HG03045 (cell line): ENCODE measurements around the gene LZTR1.
"Not testable (repeated sequence)": the region's sequence is repeated elsewhere in the genome, so short reads cannot be mapped to it uniquely, and the experiment has no call there.

Source experiments
- ATAC-seq: cut with Tn5 transposase; IDR thresholded peaks from one replicate; pipeline ENCODE4 v1.9.1; 2021; ENCODE audit warnings: mild to moderate bottlenecking, moderate library complexity; ENCODE audit not compliant: unreplicated experiment

The LZTR1 gene

DNA sequence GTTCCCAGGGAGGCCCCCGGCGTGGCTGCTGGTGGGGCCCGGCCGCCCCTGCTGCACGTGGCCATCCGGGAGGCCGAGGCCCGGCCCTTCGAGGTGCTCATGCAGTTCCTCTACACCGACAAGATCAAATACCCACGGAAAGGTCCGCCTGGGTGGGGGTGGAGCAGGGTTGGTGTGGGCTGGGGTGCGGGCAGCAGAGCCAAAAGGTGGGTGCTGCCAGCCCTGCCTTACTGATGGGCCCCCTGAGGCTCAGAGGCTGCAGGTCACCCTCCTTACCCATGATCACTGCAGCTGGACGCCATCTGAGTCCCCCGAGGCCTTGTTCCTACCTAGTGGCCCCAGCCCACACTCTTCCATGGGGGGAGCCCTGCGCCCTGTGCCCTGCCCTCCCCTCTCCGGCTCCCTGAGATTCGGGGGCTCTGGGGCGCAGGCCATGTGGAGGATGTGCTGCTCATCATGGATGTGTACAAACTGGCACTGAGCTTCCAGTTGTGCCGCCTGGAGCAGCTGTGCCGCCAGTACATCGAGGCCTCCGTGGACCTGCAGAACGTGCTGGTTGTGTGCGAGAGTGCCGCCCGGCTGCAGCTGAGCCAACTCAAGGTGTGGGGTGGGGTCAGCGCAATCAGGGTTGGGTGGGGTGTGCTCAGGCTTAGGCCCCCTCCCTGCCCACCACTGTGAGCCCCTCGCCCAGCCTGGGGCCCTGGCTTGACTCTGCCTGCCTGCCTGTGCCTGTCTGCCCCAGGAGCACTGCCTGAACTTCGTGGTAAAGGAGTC, 12.2 kb downstream of the LZTR1 start:
- ATAC-seq, result no peak

DNA sequence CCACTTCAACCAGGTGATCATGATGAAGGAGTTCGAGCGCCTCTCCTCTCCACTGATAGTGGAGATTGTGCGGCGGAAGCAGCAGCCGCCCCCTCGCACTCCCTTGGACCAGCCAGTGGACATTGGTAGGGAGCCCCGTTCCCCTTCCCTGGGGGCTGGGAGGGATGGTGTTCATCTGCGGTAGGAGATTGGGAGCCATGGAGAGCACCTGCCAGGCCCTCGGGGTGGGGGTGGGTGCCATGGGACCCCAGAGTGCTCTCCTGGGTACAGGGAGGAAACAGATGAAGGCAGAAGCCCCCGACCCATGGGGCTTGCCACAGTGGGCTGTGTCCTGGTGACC, 12.8 kb downstream of the LZTR1 start:
- ATAC-seq, result no peak

DNA sequence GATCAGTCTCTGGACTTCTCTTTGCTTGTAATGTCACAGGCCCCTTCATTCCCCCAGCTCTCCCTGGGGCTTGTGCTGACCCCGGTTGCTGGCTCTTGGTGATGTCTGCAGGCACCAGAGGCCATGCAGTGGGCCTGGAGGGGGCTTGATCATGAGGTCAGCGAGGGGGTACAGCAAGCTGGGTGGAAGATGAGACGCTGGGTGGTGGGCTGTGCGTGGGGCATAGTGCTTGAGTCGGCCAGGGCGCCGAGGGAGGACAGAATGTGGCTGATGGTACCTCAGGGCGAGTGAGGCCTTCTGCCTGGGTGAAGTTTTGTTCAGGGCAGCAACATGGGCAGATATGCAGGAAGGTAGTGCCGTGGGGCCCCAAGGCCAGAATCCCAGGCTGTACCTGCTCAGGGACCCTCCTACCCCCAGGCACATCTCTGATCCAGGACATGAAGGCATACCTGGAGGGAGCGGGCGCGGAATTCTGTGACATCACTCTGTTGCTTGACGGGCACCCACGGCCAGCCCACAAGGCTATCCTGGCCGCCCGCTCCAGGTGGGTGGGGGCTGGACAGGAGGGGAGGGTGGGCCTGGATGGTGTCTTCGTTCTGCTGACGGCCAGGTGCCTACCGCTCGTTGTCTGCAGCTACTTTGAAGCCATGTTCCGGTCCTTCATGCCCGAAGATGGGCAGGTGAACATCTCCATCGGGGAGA, 13.4 kb downstream of the LZTR1 start:
- ATAC-seq, result no peak

DNA sequence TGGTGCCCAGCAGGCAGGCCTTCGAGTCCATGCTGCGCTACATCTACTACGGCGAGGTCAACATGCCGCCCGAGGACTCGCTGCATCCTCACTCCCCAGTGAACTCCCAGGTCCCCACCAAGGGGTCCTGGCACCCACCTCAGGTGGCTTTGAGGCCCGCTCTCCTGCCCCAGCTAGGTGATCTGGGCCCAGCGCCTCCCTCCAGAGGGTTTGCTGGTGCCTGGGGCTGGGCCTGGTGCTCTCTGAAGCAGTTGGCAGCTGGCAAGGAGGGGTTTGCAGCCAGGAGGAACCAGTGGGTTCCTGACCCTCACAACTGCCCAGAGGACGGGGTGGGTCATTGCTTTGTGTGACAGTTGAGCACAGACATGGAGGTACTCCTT, 13.9 kb downstream of the LZTR1 start:
- no peak for ATAC-seq

DNA sequence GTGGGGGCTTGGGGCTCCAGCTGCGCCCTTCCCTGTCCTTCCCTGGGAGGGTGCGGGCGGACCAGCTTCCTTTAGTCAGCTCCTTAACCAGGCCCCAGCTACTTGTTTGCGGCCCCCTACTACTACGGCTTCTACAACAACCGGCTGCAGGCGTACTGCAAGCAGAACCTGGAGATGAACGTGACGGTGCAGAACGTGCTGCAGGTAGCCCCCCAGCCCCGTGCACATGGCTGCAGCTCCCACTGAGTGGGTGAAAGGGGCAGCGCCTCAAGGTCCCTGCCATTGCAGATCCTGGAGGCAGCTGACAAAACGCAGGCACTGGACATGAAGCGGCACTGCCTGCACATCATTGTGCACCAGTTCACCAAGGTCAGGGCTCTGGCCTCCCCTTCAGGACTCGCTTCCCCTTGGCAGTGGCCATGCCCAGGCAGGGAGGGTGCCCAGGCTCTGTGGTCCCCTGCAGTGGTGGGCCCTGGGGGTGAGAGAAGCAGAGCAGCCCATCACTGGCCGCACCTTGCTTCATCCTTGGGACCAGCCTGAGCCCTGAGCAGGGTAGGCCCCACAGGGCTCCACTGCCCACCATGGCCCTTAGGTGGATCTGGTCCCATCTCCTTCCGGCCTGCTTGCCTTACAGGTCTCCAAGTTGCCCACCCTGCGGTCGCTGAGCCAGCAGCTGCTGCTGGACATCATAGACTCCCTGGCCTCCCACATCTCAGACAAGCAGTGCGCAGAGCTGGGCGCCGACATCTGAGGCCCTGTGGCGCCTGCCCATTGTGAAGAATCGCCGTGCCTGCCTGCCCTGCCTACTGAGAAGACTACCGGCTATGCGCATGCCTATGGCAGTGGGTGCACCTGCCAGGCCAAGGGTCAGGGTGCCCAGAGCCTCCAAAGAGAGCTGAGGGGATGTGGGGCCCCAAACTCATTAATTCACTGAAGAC, 14.8 kb downstream of the LZTR1 start:
- no peak for ATAC-seq

DNA sequence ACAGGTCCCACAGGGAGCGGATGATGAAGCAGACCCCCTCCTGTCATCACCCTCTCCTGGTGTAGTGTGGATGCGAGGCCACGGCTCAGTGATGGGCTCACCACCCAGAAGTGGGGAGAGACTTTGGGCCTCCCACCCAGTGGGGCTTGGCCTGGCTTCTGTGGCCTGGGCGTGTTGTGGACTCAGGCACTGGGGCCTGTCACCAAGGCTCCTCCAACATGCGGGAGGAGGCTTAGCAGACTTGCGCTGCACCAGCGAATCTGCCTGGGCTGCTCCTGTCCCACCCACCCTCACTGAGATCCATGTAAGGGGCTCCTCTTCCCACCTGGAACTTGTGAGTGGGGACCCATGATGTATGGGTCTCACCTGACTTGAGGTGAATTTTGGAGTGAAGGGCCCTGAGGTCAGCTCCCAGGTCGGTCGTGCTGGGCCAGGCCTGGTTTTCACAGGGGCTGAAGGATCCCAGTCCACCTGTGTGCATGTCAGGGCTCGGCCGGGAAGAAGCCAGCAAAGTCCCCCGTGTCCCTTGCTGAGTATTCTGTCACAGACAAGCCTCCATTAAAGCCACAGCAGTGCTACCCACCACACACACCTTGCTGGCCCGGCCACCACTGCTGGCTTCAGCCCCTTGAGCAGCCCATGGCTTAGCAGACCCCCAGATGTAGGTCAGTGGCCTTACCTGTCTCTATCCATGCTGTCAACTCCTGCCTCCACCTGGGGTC, 15.6 kb downstream of the LZTR1 start:
- no peak for ATAC-seq

DNA sequence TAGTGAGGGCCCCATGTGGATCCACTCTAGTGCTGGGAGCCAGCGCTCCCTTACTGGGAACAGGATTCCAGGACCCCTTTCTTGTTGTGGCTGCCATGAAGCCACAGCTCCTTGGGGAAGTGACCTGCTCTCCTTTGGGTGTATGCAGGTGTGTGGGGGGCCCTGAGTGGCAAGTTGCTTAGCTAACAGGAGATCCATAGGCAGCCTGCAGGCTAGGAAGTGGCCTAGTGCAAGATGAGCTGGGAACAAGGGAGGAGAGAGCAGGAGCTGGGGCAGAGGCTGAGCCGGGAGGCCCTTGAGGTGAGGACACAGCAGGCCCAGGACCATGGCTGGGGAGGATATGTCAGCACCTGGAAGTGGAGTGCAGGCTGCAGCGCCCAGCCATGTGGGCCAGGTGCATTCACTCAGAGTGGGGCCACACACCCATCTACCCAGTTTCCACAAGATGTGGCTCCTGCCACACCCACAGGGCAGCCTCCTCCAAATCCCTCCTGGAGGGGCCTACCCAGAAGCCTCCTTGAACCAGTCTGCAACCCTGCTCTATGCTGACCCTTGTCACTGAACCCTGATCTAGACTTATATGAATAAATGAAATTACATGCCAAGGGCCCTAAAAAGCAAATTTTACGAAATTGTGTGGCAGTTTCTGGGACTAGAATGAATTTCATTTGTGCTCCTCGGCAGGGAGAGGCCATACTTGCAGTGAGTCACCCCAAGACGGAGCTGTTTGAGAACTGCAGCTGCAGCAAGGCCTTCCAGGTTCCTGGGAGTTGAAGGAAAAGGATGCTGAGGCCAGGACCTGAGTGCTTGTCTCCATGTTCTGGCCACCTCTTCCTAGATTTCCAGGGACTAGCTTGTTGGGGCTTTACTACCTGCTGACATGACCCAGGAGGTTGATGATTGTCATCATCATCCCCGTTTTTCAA, 16.6 kb downstream of the LZTR1 start:
- ATAC-seq, result no peak

DNA sequence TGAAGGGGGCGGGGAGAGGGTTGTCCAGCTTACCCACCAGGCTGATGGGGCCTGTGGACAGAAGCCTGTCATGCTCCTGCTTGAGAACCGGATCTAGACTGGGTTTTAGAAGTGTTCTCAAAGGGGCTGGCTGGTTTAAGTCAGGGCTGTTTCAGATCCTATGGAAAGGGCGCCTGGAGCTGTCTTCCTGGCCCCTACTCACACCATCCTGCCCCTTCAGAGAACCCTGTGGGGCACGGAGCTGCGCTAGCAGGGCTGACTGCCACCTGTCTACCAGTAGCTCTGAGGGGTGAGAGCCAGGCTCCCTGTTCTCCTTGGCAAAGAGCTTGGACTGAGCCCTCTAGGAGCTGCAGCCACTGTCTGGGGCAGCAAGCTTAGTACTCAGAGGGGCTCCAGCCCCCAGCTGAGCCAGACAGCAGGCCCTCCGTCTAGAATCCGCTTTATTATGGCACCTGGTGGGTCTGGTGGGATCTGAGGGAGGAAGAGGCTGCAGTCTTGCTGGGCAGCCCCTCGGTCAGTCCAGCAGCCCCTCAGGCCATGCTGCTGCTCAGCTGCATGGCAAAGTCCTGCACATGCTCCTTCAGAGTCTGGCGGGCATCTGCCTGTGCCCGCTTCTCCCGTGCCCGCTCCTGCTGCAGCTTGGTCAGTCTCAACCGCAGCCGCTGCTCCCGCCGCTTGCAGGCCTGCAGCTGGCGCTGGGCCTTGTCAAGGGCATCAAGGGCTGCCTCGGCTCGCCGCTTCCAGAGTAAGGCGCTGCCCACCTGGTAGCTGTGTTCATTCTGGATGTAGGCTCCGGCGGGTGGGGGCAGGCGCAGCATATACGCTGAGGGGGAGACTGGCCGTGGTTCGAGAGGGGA, 17.5 kb downstream of the LZTR1 start:
- ATAC-seq, result no peak

DNA sequence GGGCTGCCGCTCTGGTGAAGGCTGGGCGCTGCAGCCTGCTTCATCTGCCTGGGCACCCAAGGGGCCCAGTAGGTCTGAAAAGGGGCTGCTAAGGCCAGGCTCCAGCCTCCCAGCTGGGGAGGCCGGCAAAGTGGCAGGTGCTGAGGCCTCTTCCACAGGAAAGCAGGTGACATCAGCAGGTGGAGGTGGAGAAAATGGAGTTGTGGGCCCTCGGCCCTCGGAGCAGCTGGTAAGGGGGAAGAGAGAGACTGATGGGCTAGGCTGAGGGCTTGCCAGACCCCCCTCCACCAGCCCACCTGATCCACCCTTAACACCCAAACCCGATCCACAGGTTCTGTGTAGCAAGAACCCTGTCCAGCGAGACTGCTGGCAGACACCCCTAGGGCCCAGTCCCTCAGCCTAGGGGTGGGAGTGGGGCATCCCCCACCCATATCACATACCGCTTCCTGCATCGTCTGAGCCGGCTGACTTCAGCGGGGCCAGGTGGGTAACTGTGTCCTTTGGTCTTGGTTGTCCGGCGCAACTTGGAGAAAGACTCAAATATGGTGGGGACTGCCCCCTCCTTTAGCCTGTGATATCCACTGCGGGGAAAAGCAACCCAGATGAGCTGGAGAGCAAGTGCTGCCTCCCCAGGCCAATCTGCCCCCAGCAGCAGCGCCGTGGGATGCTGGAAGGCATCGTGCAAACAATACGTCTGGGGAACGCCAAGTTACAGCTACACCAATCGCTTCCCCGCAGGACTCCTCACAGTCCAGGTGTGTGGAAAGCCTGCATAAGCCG, 18.3 kb downstream of the LZTR1 start:
- no peak for ATAC-seq

DNA sequence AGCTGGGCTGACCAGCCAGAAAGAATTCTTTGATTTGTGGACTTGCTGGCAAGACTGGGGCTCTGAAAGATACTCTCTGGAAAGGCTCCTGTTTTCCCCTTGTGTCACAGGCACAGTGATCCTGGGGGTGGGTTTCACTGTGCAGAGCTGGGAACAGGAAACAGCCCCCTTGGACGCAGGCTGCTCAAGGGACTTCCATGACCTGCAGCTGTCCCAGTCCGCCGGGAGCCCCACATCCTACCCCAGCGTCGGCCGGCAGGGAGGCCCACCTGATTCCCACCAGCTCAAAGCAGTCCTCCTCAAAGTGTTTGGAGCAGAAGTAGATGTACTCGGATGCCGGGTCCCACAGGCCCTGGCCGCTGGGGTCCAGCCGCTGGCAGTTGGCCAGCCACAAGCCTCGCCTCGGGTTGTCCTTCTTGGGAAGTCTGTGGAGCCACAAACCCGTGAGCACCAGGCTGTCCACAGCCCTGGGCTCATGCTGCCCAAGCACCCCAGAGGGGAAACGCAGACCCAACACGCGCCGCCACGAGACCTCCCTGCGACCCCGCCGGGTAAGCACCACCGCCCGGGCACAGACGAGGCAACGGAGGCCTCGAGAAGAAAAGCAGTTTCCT, 19.0 kb downstream of the LZTR1 start:
- ATAC-seq, result no peak

DNA sequence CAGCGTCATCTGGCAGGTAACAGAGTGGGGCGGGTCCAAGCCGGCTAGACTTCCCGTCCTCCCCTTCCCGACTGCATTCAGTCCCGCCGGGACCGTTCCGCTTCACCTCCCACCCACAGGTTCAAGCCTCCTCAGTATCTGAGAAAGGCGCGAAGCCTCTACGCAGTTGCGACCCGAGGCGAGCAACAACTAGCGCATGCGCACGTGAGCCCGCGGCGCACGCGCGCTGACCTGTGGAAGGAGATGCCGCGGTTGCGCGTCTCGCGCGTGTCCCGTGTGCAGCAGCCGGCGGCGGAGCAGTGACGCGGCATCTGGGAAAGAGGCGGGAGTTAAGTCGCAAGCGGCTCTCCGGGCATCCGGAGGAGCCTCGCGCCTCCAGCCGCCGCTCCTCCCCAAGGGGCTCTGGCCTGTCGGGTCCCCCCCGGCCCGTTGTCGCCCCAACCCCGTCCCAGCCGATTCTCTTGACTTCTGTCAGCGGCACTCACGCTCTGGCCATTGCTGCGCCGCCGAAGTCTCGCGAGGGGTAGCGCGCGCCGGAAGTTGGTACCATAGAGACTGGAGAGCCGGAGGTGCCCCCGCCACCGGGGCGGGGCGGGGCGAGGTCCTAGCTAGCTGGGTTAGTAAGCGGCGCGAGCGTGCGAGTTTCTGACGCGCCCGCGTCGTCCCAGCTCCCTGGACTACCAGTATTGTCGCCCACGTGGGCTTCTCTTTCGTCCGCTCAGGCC, 19.7 kb downstream of the LZTR1 start, which contains the start of gene THAP7:
TSS of gene THAP7 (minus strand) at position 518 of the 725 bp plus-strand sequence. CDS start at position 311, 207 bp downstream.
- peak; percentile 86 for ATAC-seq

DNA sequence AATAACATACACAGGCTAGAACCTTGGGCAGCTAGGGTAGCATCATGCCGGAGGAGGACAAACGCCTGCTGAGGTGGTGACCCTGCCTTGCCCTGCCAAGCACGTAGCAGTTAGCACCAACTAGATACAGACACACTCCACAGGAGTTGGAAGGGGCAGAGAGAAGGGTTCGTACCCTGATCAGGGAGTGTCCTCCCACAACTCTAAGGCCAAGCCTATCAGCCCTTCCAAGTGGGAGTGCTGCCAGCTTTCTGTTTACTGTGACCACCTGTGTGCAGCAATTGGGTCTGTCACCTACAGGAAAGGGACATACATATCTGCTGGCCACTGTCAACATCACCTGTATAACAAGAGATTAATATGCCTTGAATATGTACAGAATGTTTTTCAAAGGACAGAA, 21.7 kb downstream of the LZTR1 start:
- no peak for ATAC-seq

DNA sequence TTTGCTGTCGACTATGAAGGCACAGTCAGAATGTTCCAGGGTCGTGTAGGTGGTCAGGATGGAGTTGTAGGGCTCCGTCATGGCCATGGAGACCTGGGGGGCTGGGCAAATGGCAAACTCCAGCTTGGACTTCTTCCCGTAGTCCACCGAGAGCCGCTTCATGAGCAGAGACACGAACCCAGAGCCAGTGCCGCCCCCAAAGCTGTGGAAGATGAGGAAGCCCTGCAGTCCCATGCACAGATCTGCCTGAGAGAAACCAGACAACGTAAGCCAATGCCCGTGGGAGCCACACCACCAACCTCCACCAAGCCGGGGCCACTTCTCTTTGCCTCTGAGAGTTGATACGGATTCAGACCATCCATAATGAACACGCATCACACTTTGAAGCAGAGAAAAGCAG, 27.1 kb downstream of the LZTR1 start:
- ATAC-seq, result not testable (repeated sequence)

DNA sequence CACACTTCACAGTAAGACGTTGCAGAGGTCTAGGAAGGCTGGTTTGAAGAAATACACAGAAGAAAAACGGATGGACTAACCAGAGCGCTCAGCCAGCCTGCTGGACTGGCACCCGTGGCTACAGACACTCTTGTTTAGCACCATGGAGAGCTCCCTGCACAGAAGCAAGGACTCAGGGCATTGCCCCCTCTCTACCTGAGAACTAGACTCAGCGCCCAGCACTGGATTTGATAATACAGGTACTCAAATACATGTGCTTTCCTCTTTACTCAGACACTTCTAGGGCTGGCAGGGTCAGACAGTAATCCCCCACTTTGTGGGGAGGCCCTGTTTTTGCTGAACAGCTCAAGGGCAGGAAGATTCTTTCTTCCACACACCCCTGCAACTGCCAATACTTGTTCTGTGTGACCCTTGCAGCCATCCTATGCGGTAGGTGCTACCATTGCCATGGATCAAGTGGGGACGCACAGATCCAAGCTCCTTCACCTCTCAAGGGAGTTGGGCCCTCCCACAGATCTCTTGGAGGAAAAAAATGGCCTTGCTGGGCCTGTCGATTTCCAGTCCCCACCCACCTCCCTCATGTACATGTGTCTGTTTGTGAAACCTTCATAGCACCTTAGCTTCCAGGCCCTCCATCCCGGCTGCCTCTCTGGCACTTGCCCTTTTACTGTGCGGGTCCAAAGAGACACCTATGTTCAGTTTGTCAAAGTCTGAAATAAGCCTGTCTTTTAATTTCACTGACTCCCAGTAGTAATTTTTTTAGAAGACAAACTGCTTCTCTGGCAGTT, 27.7 kb downstream of the LZTR1 start:
- no peak for ATAC-seq

DNA sequence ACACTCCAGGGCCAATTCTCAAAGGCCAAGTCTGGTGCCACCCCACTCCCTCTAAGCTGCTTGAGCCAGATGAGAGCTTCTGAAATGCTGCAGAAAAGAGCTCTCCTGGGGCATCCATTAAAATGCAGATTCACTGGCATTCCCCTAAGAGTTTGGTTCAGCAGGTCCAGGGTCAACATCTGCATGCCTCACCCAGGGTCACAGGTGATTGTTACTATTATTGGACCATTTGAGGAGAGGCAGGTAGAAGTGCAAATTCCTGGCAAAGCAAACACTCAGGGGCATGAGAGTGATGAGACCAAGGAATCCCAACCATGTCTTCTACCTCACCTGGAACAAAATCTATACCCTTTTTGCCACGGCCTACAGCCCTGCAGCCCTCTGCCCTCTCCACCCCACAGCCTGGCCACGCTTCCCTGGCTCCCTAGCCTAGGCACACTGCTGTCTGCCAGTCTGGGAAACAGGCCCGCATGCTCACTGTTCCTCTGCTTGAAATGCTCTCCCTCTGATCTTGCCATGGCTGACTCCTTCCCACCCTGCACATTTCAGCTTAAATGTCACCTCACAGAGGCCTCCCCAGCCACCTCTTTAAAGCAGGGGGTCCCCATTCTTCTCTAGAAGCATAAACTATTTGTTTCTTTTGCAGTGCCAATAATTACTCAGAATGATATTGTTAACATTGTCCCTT, 28.5 kb downstream of the LZTR1 start:
- ATAC-seq, result no peak
